A549 (cell line): ENCODE measurements around the gene LRRC9. TPM values are rescaled to one million over a fixed set of nuclear protein-coding genes. Genes with fewer than 3 reads are reported as not detected.
"Not testable (repeated sequence)": the region's sequence is repeated elsewhere in the genome, so short reads cannot be mapped to it uniquely, and the experiment has no call there.

Experiments used
- ATAC-seq, 2 experiments: fragments of 200-7000 bp in 1 of 2; fragments of >200 bp in 1 of 2; cut with Nextera tagmentation in 1 of 2; cut with Tn5 transposase in 1 of 2; 3 replicates each; pipeline versions ENCODE4 v1.8.0 to v1.9.1; 2018 to 2020; ENCODE audit warnings: mild to moderate bottlenecking in 1 of 2, moderate library complexity in 1 of 2
- CTCF ChIA-PET: fragments of 300-600 bp; sonication (Branson Sonifier 250); formaldehyde crosslinking; extraction: SDS; loops from one replicate; lab custom pipeline; 2021; ENCODE audit warnings: antibody characterized with exemption, inconsistent platforms; lab: Yijun Ruan, JAX
- POLR2A ChIA-PET: fragments of 350-600 bp; formaldehyde crosslinking; extraction: SDS; loops from one replicate; lab custom pipeline; 2021; ENCODE audit warnings: antibody characterized with exemption, inconsistent platforms; lab: Yijun Ruan, JAX
- DNase-seq, 2 experiments: peaks; one replicate each; pipeline versions ENCODE4 v3.0.0 to v3.0.0-alpha.2; 2011 to 2016; ENCODE audit warnings: low read depth in 1 of 2, low spot score in 1 of 2
- FAIRE-seq: peaks from 2 replicates; lab custom pipeline; 2011; peaks lifted over from hg19 to GRCh38; lab: Jason Lieb, UNC
- H3K27ac ChIP-seq, 2 experiments: fragments of >200 bp; sonication (Bioruptor Twin); formaldehyde crosslinking; 3 replicates each; pipeline ENCODE4 v1.5.1; 2016 to 2017
- H3K4me1 ChIP-seq: fragments of >200 bp; sonication (Bioruptor Twin); formaldehyde crosslinking; 3 replicates; pipeline ENCODE4 v1.6.1; 2016
- H3K4me2 ChIP-seq: fragments of >200 bp; sonication (Bioruptor Twin); formaldehyde crosslinking; 3 replicates; pipeline ENCODE4 v1.6.1; 2016
- H3K4me3 ChIP-seq: fragments of >200 bp; sonication (Bioruptor Twin); formaldehyde crosslinking; 3 replicates; pipeline ENCODE4 v1.5.1; 2016
- H3K9me3 ChIP-seq: fragments of >200 bp; sonication (Bioruptor Twin); formaldehyde crosslinking; 3 replicates; pipeline ENCODE4 v1.6.1; 2016
- CBX2 ChIP-seq: fragments of 200-600 bp; sonication (generic); IDR thresholded peaks from 2 replicates; pipeline ENCODE4 v1.6.1; 2016; ENCODE audit warnings: low read depth, mild to moderate bottlenecking, borderline replicate concordance
- CHD2 ChIP-seq: fragments of 150-350 bp; IDR thresholded peaks from 2 replicates; pipeline ENCODE4 v1.6.1; 2014; ENCODE audit warnings: low read length; ENCODE audit not compliant: partially characterized antibody
- EHF ChIP-seq: fragments of 250-450 bp; sonication (Bioruptor Pico); IDR thresholded peaks from 2 replicates; pipeline ENCODE4 v1.5.0; 2020; ENCODE audit warnings: mild to moderate bottlenecking
- EHMT2 ChIP-seq: fragments of 200-600 bp; sonication (generic); IDR thresholded peaks from 2 replicates; pipeline ENCODE4 v1.6.1; 2016; ENCODE audit warnings: antibody characterized with exemption, low read depth, mild to moderate bottlenecking, moderate library complexity
- FOSL2 ChIP-seq, 2 experiments: fragments of 450-650 bp in 1 of 2; fragments of >200 bp in 1 of 2; sonication (Bioruptor Twin) in 1 of 2; formaldehyde crosslinking; IDR thresholded peaks; 2 replicates each; pipeline versions ENCODE4 v1.5.0 to v1.6.1; 2016 to 2020; ENCODE audit warnings: mild to moderate bottlenecking in 1 of 2, moderate library complexity in 1 of 2
- GATA3 ChIP-seq: IDR thresholded peaks from 2 replicates; pipeline ENCODE4 v1.6.1; 2012; ENCODE audit warnings: borderline replicate concordance
- HDAC2 ChIP-seq: fragments of 200-600 bp; sonication (generic); IDR thresholded peaks from 2 replicates; pipeline ENCODE4 v1.6.1; 2016
- HOXB13 ChIP-seq: fragments of 250-450 bp; sonication (Bioruptor Pico); IDR thresholded peaks from 2 replicates; pipeline ENCODE4 v1.5.0; 2020; ENCODE audit warnings: low read depth, mild to moderate bottlenecking, moderate library complexity
- HOXB5 ChIP-seq: fragments of 250-450 bp; sonication (Bioruptor Pico); IDR thresholded peaks from 2 replicates; pipeline ENCODE4 v1.5.0; 2020; ENCODE audit warnings: mild to moderate bottlenecking, moderate library complexity
- JUNB ChIP-seq: fragments of >200 bp; sonication (Bioruptor Twin); formaldehyde crosslinking; IDR thresholded peaks from 2 replicates; pipeline ENCODE4 v1.6.1; 2016
- MAZ ChIP-seq: fragments of 150-350 bp; IDR thresholded peaks from 2 replicates; pipeline ENCODE4 v1.6.1; 2014; ENCODE audit warnings: antibody characterized with exemption, low read depth, low read length, borderline replicate concordance
- NPAS2 ChIP-seq: fragments of 250-450 bp; sonication (Bioruptor Pico); IDR thresholded peaks from 2 replicates; pipeline ENCODE4 v1.8.0; 2022; ENCODE audit warnings: mild to moderate bottlenecking, moderate library complexity, borderline replicate concordance
- POLR2A ChIP-seq: IDR thresholded peaks from 2 replicates; pipeline ENCODE4 v1.6.1; 2012; ENCODE audit warnings: mild to moderate bottlenecking, low read length
- RAD21 ChIP-seq, 2 experiments: fragments of >200 bp in 1 of 2; sonication (Bioruptor Twin) in 1 of 2; formaldehyde crosslinking in 1 of 2; IDR thresholded peaks in 1 of 2; conservative IDR thresholded peaks in 1 of 2; 2 replicates in 1 of 2; 3 replicates in 1 of 2; pipeline ENCODE4 v1.6.1; 2012 to 2018; ENCODE audit warnings: inconsistent platforms in 1 of 2
- RARB ChIP-seq: fragments of 250-450 bp; sonication (Bioruptor Pico); IDR thresholded peaks from 2 replicates; pipeline ENCODE4 v1.8.0; 2021; ENCODE audit warnings: mild to moderate bottlenecking, moderate library complexity
- RNF2 ChIP-seq: fragments of 200-600 bp; sonication (generic); IDR thresholded peaks from 2 replicates; pipeline ENCODE4 v1.6.1; 2016; ENCODE audit warnings: low read depth, mild to moderate bottlenecking, antibody characterized with exemption, moderate library complexity, borderline replicate concordance
- SMC3 ChIP-seq: fragments of >200 bp; sonication (Bioruptor Twin); formaldehyde crosslinking; IDR thresholded peaks from 3 replicates; pipeline ENCODE4 v1.6.1; 2018; ENCODE audit warnings: inconsistent platforms
- SREBF2 ChIP-seq: fragments of 450-650 bp; IDR thresholded peaks from 2 replicates; pipeline ENCODE4 v1.6.1; 2014; ENCODE audit warnings: mild to moderate bottlenecking, moderate library complexity
- TP53 ChIP-seq: fragments of 250-450 bp; sonication (Bioruptor Pico); IDR thresholded peaks from 2 replicates; pipeline ENCODE4 v1.5.0; 2021; ENCODE audit warnings: mild to moderate bottlenecking, moderate library complexity
- ZNF302 ChIP-seq: fragments of 250-450 bp; sonication (Bioruptor Pico); IDR thresholded peaks from 2 replicates; pipeline ENCODE4 v1.9.0; 2021; ENCODE audit warnings: inconsistent platforms, mild to moderate bottlenecking, moderate library complexity
- WGBS: methylation state at CpG from one replicate; pipeline ENCODE4 v1.1.6; 2017; ENCODE audit errors: missing lambda C conversion rate; 5-methylcytosine and 5-hydroxymethylcytosine counted together
- polyA plus RNA-seq, 4 experiments: library from polyadenylated mRNA; depleted of rRNA in 3 of 4; stranded (reverse); fragments of >200 nt; fragmentation: RNase III in 1 of 4; extraction: RNeasy Plus Mini Kit Qiagen cat#74134 plus additional on column Dnase treatment in 1 of 4; gene quantifications; 2 replicates in 3 of 4; 3 replicates in 1 of 4; pipeline ENCODE4 v1.2.3, GENCODE V29; 2011 to 2017
- TF ChIP-seq, protein P1 (sequence below): IDR thresholded peaks from 2 replicates; pipeline ENCODE4 v1.6.1; 2012
- TF ChIP-seq, protein P2 (sequence below): fragments of >200 bp; sonication (Bioruptor Twin); formaldehyde crosslinking; IDR thresholded peaks from 3 replicates; pipeline ENCODE4 v1.6.1; 2016

Gene LRRC9
- polyA plus RNA-seq, 2 of the 4 experiments (the other 2 are of a cell fraction) = not detected

DNA sequence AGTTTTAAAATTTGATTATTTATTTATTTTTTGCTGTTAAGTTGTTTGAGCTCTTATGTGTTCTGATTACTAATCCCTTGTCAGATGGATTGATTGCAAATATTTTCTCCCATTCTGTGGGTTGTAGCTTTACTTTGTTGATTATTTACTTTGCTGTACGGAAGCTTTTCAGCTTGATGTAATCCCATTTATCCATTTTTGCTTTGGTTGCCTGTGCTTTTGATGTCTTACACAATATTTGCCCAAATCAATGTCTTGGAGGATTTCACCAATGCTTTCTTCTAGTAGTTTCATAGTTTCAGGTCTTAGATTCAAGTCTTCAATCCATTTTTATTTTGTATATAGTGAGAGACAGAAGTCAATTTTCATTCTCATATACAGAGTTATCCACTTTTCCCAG, 115.2 kb downstream of the LRRC9 start:
- POLR2A ChIA-PET = no interaction called here
- TF ChIP-seq SREBF2 (no peak), ZNF302 (CRISPR knock-in tag) (no peak), JUNB (no peak), TP53 (CRISPR knock-in tag) (no peak), HOXB5 (CRISPR knock-in tag) (no peak), FOSL2 (IDR thresholded peaks at IDR 0.05) (no peak), FOSL2 (CRISPR knock-in tag; IDR thresholded peaks at IDR 0.05) (no peak), GATA3 (no peak), EHF (CRISPR knock-in tag) (no peak), RAD21 (conservative IDR thresholded peaks at IDR 0.05 in 1 of 2, IDR thresholded peaks at IDR 0.05 in 1 of 2) (no peak), CHD2 (no peak), CBX2 (no peak)
- TF ChIP-seq, protein P1, sequence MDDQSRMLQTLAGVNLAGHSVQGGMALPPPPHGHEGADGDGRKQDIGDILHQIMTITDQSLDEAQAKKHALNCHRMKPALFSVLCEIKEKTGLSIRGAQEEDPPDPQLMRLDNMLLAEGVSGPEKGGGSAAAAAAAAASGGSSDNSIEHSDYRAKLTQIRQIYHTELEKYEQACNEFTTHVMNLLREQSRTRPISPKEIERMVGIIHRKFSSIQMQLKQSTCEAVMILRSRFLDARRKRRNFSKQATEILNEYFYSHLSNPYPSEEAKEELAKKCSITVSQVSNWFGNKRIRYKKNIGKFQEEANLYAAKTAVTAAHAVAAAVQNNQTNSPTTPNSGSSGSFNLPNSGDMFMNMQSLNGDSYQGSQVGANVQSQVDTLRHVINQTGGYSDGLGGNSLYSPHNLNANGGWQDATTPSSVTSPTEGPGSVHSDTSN = no peak
- TF ChIP-seq, all 56 proteins: peak for 0
- CTCF ChIA-PET = no interaction called here
- no peak for ATAC-seq
- no peak for FAIRE-seq
- Histone ChIP-seq H3K27ac (no peak overlapping the region), H3K4me1 (no peaks in the 10 kb centered on the region), H3K9me3 (no peaks in the 10 kb centered on the region), H3K4me2 (no peak overlapping the region), H3K4me3 (no peak overlapping the region)
- WGBS = 0% methylated on average over 1 of the region's 1 CpG
- no peak for DNase-seq

DNA sequence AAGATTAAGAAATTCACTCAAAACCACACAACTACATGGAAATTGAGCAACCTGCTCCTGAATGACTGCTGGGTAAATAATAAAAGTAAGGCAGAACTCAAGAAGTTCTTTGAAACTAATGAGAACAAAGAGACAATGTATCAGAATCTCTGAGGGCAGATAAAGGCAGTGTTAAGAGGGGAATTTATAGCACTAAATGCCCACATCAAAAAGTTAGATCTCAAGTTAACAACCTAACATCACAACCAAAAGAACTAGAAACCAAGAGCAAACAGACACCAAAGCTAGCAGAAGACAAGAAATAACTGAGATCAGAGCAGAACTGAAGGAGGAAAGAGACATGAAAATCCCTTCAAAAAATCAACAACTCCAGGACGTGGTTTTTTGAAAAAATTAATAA, 128.0 kb downstream of the LRRC9 start:
- POLR2A ChIA-PET, CTCF ChIA-PET, H3K4me3 ChIP-seq, DNase-seq, H3K9me3 ChIP-seq, H3K4me2 ChIP-seq, H3K27ac ChIP-seq, FAIRE-seq, H3K4me1 ChIP-seq, ATAC-seq: not testable (repeated sequence)
- WGBS = 0% methylated on average over 1 of the region's 1 CpG

DNA sequence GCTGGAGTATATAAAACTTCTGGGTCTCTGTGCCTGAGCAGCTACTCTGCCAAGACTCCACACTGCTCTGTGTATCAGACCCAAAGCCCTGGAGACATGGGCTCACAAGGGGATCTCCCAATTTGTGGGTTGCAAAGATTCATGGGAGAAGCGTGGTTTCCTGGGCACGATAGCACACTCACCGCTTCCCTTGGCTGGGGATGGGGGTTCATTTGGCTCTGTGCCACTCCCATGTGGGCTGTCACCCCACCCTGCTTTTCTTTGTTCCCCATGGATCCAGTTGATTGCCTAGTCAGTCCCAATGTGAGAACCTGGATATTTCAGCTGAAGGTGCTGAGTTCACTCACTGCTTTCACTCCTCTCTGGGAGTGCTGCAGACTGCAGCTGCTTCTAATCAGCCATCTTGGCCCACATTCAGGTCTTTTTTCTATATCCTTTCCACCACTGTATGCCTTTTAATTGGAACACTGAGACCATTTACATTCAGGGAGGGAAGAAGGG, 131.8 kb downstream of the LRRC9 start:
- ATAC-seq = no peak
- FAIRE-seq = no peak
- H3K4me1 ChIP-seq = no peaks in the 10 kb centered on the region
- TF ChIP-seq, protein P2, sequence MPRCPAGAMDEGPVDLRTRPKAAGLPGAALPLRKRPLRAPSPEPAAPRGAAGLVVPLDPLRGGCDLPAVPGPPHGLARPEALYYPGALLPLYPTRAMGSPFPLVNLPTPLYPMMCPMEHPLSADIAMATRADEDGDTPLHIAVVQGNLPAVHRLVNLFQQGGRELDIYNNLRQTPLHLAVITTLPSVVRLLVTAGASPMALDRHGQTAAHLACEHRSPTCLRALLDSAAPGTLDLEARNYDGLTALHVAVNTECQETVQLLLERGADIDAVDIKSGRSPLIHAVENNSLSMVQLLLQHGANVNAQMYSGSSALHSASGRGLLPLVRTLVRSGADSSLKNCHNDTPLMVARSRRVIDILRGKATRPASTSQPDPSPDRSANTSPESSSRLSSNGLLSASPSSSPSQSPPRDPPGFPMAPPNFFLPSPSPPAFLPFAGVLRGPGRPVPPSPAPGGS = no peak
- no peak for TF ChIP-seq JUNB
- no peak for TF ChIP-seq NPAS2 (CRISPR knock-in tag)
- WGBS = 63% methylated on average over 3 of the region's 3 CpGs
- no peak overlapping the region for H3K27ac ChIP-seq
- CTCF ChIA-PET = interaction anchor here (1.3 kb wide), 1 partner anchor 114 kb away, joined by 5 read pairs; the partner anchor contains the start of gene DHRS7
- no peak overlapping the region for H3K4me3 ChIP-seq
- no peak for DNase-seq
- H3K9me3 ChIP-seq = no peaks in the 10 kb centered on the region
- POLR2A ChIA-PET = no interaction called here
- no peak overlapping the region for H3K4me2 ChIP-seq

DNA sequence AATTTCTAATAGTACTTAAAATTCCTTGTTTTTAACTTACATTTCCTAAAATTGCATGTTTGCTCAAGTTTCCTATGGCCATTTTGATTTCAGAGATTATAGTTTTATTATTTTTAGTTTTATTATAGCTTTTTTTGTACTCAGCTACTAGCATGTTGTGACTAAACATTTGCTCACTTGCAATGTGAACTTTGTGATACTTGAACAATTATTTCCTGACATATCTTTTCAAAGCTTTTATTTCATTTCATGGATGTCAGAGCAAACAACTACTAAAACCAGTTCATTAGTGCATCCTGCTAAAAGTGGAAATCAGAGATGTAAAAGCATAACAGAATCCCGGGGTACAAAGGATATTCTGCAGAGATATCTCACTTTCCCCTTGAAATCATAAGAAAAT, 138.1 kb downstream of the LRRC9 start:
- no peak for TF ChIP-seq POLR2A
- no peak for TF ChIP-seq RNF2
- no peak for TF ChIP-seq MAZ
- no peak for TF ChIP-seq CBX2
- TF ChIP-seq RARB (CRISPR knock-in tag) = no peak
- TF ChIP-seq SMC3 = no peak
- no peak for TF ChIP-seq GATA3
- no peak for TF ChIP-seq HOXB13
- no peak for TF ChIP-seq EHMT2
- no peak for TF ChIP-seq TP53 (CRISPR knock-in tag)
- no peak for TF ChIP-seq HDAC2
- no peak overlapping the region for H3K4me3 ChIP-seq
- no peak overlapping the region for H3K4me2 ChIP-seq
- FAIRE-seq (no peak), ATAC-seq (no peak), DNase-seq (no peak)
- no peaks in the 10 kb centered on the region for H3K4me1 ChIP-seq
- 0 out of 3 replicates have a peak, but pooled peaks cover 3% of the 10 kb centered on the region for H3K9me3 ChIP-seq
- ChIA-PET POLR2A (no interaction called here), CTCF (interaction anchor here (1.2 kb wide), 1 partner anchor 107 kb away, joined by 3 read pairs; the partner anchor contains the start of gene DHRS7)
- 2% methylated on average over 1 of the region's 1 CpG for WGBS
- no peak overlapping the region for H3K27ac ChIP-seq
